HG03558 (cell line): ENCODE measurements around the gene OR10AD1.
A peak's percentile ranks its signal among the peaks of the same experiment; 100 is the strongest.
"Not testable (repeated sequence)": the region's sequence is repeated elsewhere in the genome, so short reads cannot be mapped to it uniquely, and the experiment has no call there.

Experiments used
- ATAC-seq: cut with Tn5 transposase; IDR thresholded peaks from one replicate; pipeline ENCODE4 v1.9.1; 2021; ENCODE audit warnings: moderate number of reproducible peaks; ENCODE audit not compliant: unreplicated experiment; ENCODE audit errors: extremely low read depth

The OR10AD1 gene, protein sequence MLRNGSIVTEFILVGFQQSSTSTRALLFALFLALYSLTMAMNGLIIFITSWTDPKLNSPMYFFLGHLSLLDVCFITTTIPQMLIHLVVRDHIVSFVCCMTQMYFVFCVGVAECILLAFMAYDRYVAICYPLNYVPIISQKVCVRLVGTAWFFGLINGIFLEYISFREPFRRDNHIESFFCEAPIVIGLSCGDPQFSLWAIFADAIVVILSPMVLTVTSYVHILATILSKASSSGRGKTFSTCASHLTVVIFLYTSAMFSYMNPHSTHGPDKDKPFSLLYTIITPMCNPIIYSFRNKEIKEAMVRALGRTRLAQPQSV

DNA sequence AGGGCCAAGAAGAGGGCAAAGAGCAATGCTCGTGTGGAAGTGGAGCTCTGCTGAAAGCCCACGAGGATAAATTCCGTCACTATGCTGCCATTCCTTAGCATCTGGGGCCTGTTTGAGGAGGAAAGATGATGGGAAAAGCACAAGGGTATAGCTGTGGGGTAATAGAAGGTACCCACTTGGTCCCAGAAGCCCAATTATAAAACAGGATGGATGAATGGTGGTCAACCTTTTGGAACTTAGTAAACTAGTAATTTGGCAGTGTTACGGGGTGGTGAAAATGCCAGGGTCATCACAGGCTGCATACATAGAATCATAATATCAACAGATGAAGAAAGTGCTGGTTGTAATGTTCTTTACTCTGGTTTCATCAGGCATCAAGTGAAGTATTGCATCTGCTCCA, at the start of gene OR10AD1:
Gene OR10AD1, minus strand, starts transcription at position 101 of the 400 bp plus-strand sequence. Its CDS starts 0 bp downstream, at position 101.
- no peak for ATAC-seq

DNA sequence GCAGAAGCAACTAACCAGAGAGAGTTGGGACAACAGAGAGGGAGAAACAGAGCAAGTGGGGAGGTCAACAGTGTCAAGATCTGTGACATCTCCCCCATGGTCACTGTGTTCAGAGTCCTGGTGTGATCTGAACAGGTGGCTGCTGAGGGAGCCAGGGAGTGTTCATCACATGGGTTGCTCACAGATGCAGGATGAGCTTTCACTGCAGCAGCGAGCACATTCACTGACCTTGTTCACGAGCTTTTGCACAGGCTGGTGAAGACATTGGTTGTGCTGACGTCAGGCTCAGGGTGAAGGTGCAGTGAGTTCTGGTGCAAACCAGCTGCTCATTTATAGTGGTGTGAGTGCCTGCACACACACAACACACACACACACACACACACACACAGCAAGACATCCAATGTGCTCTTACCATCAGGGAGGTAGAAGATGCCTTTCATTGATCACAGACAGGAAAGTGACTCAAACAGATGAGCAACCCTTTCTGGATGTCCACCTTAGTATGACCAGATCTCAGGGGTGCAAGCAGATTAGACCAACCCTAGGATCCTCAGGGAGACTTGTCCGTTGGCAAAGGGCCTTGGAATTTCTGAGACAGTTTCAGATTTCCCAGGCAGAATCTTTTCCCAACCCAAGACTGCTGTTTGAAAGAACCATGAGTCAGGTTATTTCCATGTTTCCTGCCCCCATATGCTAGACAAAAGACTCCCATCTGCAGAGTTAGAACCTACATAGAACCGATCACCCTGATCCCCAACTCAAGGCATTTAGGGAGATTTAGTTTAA, 44.3 kb upstream of the OR10AD1 start:
- ATAC-seq = no peak

DNA sequence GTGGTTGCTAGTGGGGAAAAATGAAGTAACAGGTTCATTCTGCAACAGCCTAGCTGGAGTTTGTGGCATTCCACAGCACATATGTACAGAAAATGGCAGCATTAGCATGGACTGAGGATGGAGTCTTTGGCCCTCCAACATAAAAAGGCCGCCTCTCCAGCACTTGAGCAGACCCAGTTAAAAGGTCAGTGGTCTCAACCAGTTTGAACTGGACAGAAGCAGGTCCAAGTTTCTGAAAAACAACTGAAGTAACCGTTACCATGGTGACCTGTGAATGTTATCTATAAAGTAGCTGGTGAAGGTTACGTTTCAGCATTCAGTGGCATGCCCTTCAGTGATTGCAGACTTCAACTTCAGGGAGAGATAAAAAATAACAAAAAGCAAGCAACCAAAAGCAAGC, 34.1 kb upstream of the OR10AD1 start:
- no peak for ATAC-seq

DNA sequence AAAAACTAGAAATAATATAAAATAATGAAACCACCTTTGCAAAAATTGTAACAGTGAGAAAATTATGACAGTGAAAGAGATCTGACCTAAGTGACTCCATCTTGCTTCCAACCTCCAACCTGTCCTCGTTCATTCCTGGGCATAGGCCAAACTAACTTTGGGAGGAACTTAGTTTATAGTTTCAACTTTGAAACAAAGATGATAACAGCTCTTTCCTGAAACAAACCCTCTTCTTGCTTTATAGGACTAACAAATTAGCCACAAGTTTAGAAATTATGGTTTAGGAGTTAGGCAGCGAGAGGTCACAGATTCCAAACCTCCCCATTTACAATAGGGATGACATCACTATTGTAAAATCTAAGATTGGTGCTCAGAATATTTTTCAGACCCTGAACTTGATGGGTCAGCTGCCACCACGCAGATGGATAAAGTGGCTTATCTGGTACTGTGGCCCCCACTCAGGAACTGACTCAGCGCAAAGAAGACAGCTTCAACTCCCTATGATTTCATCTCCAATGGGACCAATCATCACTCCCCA, 32.8 kb upstream of the OR10AD1 start:
- no peak for ATAC-seq

DNA sequence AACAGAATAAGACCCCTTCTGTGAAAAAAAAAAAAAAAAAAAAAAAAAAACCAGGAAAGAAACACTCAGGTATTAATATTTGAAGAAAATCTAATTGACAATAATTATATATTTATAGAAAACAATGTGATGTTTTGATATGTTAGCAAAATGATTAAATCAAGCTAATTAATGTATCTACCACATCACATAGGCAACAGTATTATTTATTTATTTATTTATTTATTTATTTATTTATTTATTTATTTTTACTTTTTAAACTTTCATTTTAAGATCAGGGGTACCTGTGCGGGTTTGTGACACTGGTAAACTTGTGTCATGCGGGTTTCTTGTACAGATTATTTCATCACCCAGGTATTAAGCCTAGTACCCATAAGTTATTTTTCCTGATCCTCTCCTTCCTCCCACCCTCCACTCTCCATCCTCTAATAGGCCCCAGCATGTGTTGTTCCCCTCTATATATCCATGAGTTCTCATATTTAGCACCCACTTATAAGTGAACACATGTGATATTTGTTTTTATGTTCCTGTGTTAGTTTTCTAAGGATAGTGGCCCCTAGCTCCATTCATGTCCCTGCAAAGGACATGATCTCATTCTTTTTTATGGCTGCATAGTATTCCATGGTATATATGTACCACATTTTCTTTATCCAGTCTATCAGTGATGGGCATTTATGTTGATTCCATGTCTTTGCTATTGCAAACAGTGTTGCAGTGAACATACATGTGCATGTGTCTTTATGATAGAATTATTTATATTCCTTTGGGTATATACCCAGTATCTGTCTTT, 28.3 kb upstream of the OR10AD1 start:
- not testable (repeated sequence) for ATAC-seq

DNA sequence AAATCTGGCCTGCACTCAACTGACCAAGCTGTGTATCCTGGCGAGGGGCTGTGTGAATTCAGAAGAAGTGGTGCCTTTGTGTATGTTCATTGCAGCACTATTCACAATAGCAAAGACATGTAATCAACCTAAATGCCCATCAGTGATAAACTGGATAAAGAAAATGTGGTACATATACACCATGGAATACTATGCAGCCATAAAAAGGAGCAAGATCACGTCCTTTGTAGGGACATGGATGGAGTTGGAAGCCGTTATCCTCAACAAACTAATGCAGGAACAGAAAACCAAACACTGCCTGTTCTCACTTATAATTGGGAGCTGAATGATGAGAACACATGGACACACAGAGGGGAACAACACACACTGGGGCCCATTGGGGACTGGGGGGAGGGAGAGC, 21.4 kb upstream of the OR10AD1 start:
- not testable (repeated sequence) for ATAC-seq

DNA sequence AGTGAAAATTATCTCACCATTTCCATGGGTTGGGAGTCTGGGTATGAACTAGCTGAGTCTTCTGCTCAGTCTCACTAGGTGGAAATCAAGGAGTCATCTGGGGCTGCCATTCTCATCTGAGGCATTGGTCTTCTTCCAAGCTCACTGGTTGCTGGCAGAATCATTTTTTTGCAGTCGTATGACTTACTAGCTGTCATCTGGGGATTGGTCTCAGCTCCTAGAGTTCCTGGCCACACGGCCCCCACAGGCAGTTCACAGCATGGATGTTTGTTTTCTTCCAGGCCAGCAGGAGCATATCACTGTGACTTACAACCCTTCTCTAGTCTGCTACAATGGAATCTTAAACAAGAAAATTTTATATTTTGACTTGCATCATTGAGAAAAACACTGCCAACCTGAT, 18.6 kb upstream of the OR10AD1 start:
- no peak for ATAC-seq

DNA sequence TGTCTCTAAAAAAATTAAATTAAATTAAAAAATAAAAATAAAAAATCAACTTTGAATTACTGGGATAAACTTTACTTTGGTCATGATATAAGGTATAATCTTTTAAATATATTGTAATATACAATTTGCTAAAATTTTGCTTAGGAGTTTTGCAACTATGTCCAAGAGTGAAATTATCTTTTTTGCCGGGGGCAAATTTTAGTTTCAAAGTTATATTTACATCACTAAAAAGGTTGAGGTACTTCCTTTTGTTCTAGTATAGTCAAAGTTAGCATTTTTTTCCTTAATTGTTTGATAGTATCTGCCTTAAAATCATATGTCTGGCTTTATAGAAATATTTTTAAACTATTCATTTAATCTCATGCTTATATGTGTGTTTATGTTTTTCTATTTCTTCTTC, 17.6 kb upstream of the OR10AD1 start:
- no peak for ATAC-seq

DNA sequence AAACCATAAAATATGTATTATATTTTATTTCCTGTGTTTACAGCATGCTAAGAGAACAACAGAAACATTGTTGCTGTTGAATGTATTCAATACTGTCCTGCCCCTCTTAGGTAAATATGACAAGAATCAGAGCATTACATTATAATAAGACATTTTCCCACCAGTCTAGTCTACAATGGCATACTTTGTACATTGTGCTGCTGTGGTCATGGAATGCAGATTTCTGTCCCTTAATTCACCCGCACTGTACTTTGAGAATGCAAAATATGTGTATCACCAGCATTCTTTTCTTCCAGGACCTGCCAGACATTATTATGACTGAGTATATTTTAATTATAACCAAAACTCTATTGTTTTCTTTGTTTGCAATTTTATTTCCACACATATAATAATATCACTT, 16.5 kb upstream of the OR10AD1 start:
- ATAC-seq = no peak

DNA sequence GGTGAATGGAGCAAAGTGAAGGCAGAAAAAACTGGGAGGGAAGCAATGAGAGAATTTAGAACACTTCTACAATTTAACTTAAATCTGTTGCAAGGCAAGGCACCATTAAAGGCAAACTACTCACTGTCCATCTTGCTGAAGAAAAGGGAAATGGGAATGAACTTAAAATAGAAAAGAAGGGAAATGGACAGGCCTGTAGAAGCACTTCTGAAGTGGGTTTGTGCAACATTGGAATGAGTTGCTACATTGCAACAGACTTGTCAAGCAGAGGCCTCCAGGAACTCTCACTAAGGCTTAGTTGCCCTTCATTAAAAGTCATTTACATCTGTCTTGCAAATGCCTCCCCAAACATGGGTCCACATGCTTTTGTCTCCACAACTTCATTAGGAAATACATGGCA, 13.7 kb upstream of the OR10AD1 start:
- ATAC-seq = no peak

DNA sequence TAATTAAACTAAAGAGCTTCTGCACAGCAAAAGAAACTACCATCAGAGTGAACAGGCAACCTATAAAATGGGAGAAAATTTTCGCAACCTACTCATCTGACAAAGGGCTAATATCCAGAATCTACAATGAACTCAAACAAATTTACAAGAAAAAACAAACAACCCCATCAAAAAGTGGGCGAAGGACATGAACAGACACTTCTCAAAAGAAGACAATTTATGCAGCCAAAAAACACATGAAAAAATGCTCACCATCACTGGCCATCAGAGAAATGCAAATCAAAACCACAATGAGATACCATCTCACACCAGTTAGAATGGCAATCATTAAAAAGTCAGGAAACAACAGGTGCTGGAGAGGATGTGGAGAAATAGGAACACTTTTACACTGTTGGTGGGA, 6.4 kb upstream of the OR10AD1 start:
- not testable (repeated sequence) for ATAC-seq

DNA sequence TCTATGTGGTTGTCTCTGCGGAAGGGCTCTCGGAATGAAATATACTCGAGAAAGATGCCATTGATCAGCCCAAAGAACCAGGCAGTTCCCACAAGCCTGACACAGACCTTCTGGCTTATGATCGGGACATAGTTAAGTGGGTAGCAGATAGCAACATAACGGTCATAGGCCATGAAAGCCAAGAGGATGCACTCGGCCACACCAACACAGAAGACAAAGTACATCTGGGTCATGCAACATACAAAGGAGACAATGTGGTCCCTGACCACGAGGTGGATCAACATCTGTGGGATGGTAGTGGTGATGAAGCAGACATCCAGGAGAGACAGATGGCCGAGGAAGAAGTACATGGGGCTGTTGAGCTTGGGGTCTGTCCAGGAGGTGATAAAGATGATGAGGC, 326 bp downstream of the OR10AD1 start:
- no peak for ATAC-seq

DNA sequence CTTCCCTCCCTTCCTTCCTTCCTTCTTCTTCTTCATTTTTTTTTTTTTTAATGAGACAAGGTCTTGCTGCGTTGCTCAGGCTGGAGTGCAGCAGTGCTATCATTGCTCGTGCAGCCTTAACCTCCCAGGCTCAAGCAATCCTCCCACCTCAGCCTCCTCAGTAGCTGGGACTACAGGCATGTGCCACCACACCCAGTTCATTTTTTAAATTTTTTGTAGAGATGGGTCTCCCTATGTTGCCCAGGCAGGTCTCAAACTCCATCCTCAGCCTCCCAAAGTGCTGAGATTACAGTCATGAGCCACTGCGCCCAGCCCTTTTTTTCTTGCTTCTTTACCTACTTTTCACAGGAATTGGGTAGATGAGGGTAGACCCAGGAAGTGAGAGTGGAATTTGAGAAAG, 1.6 kb downstream of the OR10AD1 start:
- no peak for ATAC-seq

DNA sequence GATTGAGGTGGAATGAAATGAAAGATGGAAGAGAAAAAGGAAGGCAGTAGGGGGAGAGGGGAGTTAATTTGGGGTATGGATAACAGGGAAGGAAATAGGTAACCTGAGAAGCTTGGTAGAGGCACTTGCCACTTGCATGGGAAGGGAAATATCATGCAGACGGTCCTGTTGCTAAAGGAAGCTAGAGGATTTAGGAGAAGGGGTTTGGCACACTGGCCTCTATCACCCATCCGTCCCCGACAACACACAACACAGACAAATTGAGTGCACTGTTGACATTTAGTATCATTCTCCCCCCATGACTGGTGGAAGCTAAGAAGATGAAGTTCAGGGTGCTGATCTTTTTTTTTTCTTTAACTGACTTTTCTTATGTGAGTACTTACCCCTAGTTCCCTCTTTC, 2.0 kb downstream of the OR10AD1 start:
- ATAC-seq = no peak

DNA sequence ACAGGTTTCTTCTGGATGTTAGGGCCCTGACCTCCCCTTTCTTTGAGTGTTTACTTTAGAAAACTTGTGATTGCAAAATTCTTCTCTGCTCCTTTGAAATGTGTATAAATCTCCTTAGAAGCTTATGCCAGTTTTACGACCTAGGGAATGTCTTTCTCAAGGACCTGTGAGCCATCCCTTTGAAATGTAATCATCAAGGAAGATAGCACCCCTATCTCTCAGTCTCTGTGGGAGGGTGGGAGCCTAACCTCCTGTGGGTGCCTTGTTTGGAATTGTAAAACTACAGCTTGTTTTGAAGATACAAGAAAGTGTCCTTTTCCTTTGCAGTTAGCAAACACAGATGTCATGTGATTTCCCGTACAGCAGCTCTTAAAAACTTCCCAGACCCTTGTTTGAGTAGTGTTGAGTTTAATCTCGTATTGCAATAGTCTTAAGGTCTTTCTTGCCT, 3.3 kb downstream of the OR10AD1 start:
- no peak for ATAC-seq

DNA sequence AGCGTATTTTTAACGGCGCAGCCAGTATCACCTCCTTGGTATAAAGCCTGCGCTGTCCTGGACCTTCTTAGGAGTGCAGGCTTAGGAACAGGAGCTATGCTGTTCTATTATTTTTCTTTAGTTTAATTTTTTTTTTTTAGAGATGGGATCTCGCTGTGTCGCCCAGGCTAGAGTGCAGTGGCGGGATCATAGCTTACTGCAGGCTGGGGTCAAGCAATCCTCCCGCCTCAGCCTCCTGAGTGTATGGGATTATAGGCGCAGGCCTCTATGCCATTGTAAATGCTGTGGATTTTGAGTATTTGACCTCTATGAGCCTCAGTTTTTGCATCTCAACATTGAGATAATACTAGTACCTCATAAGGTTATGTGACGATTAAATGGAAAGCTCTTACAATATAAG, 4.1 kb downstream of the OR10AD1 start:
- ATAC-seq = no peak

DNA sequence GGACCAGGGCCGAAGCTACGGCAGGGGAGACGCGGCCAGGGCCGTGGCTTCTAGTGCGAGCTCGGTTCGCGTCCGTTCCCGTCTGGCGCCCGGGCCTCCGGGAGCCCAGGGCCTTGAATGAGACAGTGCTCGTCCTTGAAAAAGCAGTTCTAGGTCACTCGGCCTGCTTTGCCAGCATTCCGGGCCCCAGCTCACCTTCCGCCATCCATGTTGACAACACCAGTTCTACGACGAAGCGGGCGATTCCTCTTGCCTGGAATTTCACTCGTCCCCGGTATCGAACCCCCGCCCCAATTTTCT, 4.5 kb downstream of the OR10AD1 start:
- no peak for ATAC-seq

DNA sequence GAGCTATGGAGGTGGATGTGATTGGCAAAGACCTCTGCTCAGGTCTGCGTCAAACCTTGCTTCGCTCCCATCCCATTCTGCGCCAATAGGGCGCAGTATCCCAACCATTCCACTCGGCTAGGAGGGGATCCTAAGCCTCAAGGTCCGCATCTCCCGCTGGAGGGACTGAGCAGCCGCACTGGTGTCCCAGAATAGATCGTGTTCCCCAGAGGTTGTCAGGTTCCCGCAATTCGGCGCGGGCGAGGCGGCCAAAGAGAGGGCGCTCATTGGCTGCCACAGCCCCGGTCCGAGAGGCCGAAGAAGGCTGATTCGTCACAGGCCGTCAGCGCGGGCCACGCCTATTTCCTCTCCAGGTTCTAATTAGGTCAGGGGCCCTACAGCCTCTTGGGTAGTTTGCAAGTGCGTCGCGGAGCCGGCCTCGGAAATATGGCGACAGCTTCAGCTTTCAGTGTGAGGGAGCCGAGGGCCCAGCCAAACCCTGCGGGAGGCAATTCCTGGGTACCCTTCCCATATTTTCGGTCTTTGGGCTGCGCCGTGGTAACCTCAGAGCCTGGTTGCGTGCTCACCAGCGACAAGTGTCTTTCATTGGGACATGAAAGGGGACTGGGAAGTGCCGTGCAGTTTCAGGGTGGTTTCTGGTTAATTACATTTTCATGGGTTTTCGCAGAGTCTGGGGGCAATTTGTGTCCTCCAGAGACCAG, 5.0 kb downstream of the OR10AD1 start:
- peak; percentile 99 for ATAC-seq

DNA sequence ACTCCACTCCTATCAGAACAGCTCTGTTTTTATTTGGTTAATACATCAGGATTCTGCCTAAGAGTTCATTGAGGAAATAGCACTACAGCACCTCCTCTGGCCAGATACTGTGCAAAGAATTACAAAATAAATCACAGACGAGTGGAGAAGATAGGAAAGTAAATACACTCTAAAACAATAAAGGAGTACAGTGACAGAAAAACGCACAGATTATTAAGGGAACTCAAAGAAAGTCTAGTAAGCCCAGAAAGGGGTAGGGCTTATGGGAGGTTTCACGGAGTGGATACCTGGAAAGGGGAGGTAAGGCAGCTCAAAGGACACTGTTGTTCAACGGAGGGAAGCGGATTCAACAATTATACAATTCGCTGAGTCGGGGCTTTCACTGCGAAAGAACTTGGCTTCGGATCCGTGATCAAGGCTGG, 5.5 kb downstream of the OR10AD1 start:
- ATAC-seq = no peak

DNA sequence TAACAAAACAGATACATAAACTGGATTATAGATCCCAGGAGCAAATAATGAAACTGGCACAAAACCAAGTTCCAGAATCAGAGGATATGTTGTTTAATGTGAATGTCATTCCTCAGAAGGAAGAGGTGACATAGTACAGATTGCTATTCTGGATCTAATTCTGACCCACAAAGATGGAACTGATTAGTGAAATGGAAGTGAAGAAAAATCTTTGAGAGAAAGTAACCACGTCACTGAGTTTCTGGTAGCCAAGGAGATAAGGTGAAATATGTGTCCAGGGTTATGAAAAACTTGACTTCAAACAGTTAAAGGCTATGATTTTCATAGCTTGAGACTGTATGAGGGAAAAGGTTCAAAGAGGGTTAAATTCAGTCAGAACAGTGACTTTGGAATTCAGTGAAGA, 8.3 kb downstream of the OR10AD1 start:
- ATAC-seq = no peak
